NCI-H1105 (cell line): ENCODE measurements around the gene MAST4.

Experiments used
- DNase-seq: peaks from one replicate; lab custom pipeline; 2025; lab: John Stamatoyannopoulos, UW

MAST4 gene

GRCh38 chr5:67133217-67133616 lies 537.0 kb downstream of the MAST4 start:
- no peak for DNase-seq

GRCh38 chr5:67133776-67134175 lies 537.6 kb downstream of the MAST4 start:
- DNase-seq, result no peak

- DNase-seq, result no peak
Observed at GRCh38 chr5:67135381-67135984, 539.3 kb downstream of the MAST4 start.

- DNase-seq, result no peak
Observed at GRCh38 chr5:67139030-67139429, 542.8 kb downstream of the MAST4 start.

- no peak for DNase-seq
Observed at GRCh38 chr5:67140413-67140812, 544.2 kb downstream of the MAST4 start.

GRCh38 chr5:67141644-67142043 lies 545.5 kb downstream of the MAST4 start:
- DNase-seq, result no peak

GRCh38 chr5:67142816-67143215 lies 546.6 kb downstream of the MAST4 start:
- no peak for DNase-seq

- no peak for DNase-seq
Observed at GRCh38 chr5:67143549-67143948, 547.4 kb downstream of the MAST4 start.

- DNase-seq, result no peak
Observed at GRCh38 chr5:67144183-67144639, 548.0 kb downstream of the MAST4 start.

- no peak for DNase-seq
Observed at GRCh38 chr5:67146574-67146973, 550.4 kb downstream of the MAST4 start.

GRCh38 chr5:67146981-67147380 lies 550.8 kb downstream of the MAST4 start:
- no peak for DNase-seq

GRCh38 chr5:67147760-67148159 lies 551.6 kb downstream of the MAST4 start:
- no peak for DNase-seq

- DNase-seq, result no peak
Observed at GRCh38 chr5:67149057-67149950, 553.1 kb downstream of the MAST4 start.

- no peak for DNase-seq
Observed at GRCh38 chr5:67149951-67150523, 553.8 kb downstream of the MAST4 start.

- DNase-seq, result no peak
Observed at GRCh38 chr5:67152400-67152799, 556.2 kb downstream of the MAST4 start.

- no peak for DNase-seq
Observed at GRCh38 chr5:67153292-67153691, 557.1 kb downstream of the MAST4 start.

GRCh38 chr5:67154556-67155206 lies 558.5 kb downstream of the MAST4 start:
- DNase-seq, result no peak

- peak; percentile 10 for DNase-seq
Observed at GRCh38 chr5:67156976-67157583, 560.9 kb downstream of the MAST4 start.

- no peak for DNase-seq
Observed at GRCh38 chr5:67160272-67160671, 564.1 kb downstream of the MAST4 start.

GRCh38 chr5:67160985-67161384 lies 564.8 kb downstream of the MAST4 start:
- no peak for DNase-seq

GRCh38 chr5:67161767-67162166 lies 565.6 kb downstream of the MAST4 start:
- no peak for DNase-seq

GRCh38 chr5:67163231-67163756 lies 567.1 kb downstream of the MAST4 start:
- no peak for DNase-seq
